Naive thymus-derived CD8-positive, alpha-beta T cell (primary cell): ENCODE measurements around the gene OR2B6. TPM values are rescaled to one million over a fixed set of nuclear protein-coding genes. Genes with fewer than 3 reads are reported as not detected.

ENCODE experiments used
- ATAC-seq, 2 donors: fragments of 150-1000 bp; cut with Tn5 transposase in 1 of 2; sonication (Bioruptor Pico), chemical (Tn5 transposase) in 1 of 2; 1 replicate in 1 of 2; 2 replicates in 1 of 2; pipeline ENCODE4 v1.10.0; 2021; ENCODE audit warnings: mild to moderate bottlenecking in 2 of 2, moderate library complexity in 2 of 2
- POLR2A ChIA-PET: fragments of 350-600 bp; sonication (Branson Sonifier 250); formaldehyde crosslinking; loops from one replicate; lab custom pipeline; 2021; ENCODE audit warnings: antibody characterized with exemption; lab: Charles Lee
- DNase-seq, 10 donors: peaks; one replicate each; pipeline versions ENCODE4 v3.0.0 to v3.0.0-alpha.2; 2020 to 2022
- H3K27ac Mint-ChIP-seq, 10 donors: one replicate each; pipeline ENCODE4 v1.8.0; 2020 to 2022; ENCODE audit warnings: mild to moderate bottlenecking in 10 of 10, mixed read lengths in 10 of 10, moderate library complexity in 4 of 10, inconsistent platforms in 1 of 10
- H3K27me3 Mint-ChIP-seq, 5 donors: one replicate each; pipeline ENCODE4 v1.8.0; 2021 to 2022; ENCODE audit warnings: mixed read lengths in 5 of 5
- H3K36me3 Mint-ChIP-seq, 3 donors: one replicate each; pipeline ENCODE4 v1.8.0; 2020 to 2022; ENCODE audit warnings: mixed read lengths in 3 of 3, mild to moderate bottlenecking in 2 of 3, inconsistent platforms in 1 of 3
- H3K4me1 Mint-ChIP-seq, 4 donors: one replicate each; pipeline ENCODE4 v1.8.0; 2021 to 2022; ENCODE audit warnings: mixed read lengths in 4 of 4
- H3K4me3 Mint-ChIP-seq, 10 donors: one replicate each; pipeline ENCODE4 v1.8.0; 2020 to 2022; ENCODE audit warnings: mild to moderate bottlenecking in 10 of 10, mixed read lengths in 10 of 10, moderate library complexity in 6 of 10, inconsistent platforms in 1 of 10
- H3K9me3 Mint-ChIP-seq, 9 donors: one replicate each; pipeline ENCODE4 v1.8.0; 2020 to 2022; ENCODE audit warnings: mixed read lengths in 9 of 9, mild to moderate bottlenecking in 3 of 9, inconsistent platforms in 1 of 9, moderate library complexity in 1 of 9
- polyA plus RNA-seq, 3 donors: library from polyadenylated mRNA; unstranded; fragments of 300-500 nt; fragmentation: Illumina TruSeq; gene quantifications; one replicate each; pipeline ENCODE4 v1.2.3, GENCODE V29; 2021
- total RNA-seq, 8 experiments: library from RNA in 2 of 8; stranded (reverse) in 2 of 8; gene quantifications; one replicate each; pipeline ENCODE4 v1.2.3 and lab custom pipeline; 2021 to 2026

Gene OR2B6
- total and polyA plus RNA-seq, 5 experiments from 2014 or later = not detected

DNA sequence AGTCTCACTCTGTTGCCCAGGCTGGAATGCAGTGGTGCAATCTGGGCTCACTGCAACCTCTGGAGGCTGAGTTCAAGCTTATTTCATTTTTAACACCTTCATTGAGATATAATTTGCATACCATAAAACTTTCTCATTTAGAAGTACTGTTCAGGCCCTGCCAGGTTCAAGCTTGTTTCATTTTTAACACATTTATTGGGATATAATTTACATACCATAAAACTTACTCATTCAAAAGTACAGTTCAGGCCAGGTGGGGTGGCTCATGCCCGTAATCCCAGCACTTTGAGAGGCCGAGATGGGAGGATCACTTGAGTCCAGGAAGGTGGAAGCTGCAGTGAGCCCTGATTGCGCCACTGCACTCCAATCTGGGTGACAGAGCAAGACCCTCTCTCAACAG is 5.5 kb downstream of the OR2B6 start:
- H3K9me3 Mint-ChIP-seq = peaks cover 0 to 2% (median 0%) of the 10 kb centered on the region in 9 donors
- H3K36me3 Mint-ChIP-seq = peaks cover 0 to 10% (median 9%) of the 10 kb centered on the region in 3 donors
- H3K4me1 Mint-ChIP-seq = no peaks in the 10 kb centered on the region
- POLR2A ChIA-PET = no interaction called here
- no peak for DNase-seq
- H3K27ac Mint-ChIP-seq = no peak overlapping the region
- no peak overlapping the region for H3K4me3 Mint-ChIP-seq
- H3K27me3 Mint-ChIP-seq = peaks cover 3 to 47% (median 24%) of the 10 kb centered on the region in 5 donors
- ATAC-seq = no peak

DNA sequence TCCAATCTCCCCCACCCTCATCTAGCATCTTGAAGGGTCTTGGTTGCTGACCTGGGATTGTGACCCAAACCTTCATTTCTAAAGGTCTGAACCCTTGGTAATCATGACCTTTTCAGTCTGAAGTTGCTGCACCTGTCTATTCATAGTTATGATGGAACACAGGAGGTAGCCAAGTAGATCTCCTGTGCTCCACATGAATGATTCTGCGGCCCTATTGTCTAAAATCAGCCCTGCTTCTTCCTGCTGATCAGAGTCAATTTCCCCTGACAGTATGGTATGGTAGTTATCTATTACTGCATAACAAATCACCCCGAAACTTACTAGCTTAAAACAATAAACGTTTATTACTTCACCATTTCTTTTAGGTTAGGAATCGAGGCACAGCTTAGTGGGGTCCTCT is 9.0 kb downstream of the OR2B6 start:
- ATAC-seq (no peak), DNase-seq (no peak)
- peaks cover 0 to 24% (median 11%) of the 10 kb centered on the region in 3 donors for H3K36me3 Mint-ChIP-seq
- peaks cover 15 to 61% (median 31%) of the 10 kb centered on the region in 5 donors for H3K27me3 Mint-ChIP-seq
- peak overlapping the region in 2 of 10 donors; percentile 4 to 49 for H3K27ac Mint-ChIP-seq
- POLR2A ChIA-PET = no interaction called here
- no peak overlapping the region for H3K4me3 Mint-ChIP-seq
- no peaks in the 10 kb centered on the region for H3K4me1 Mint-ChIP-seq
- H3K9me3 Mint-ChIP-seq = peaks cover 0 to 15% (median 7%) of the 10 kb centered on the region in 9 donors

DNA sequence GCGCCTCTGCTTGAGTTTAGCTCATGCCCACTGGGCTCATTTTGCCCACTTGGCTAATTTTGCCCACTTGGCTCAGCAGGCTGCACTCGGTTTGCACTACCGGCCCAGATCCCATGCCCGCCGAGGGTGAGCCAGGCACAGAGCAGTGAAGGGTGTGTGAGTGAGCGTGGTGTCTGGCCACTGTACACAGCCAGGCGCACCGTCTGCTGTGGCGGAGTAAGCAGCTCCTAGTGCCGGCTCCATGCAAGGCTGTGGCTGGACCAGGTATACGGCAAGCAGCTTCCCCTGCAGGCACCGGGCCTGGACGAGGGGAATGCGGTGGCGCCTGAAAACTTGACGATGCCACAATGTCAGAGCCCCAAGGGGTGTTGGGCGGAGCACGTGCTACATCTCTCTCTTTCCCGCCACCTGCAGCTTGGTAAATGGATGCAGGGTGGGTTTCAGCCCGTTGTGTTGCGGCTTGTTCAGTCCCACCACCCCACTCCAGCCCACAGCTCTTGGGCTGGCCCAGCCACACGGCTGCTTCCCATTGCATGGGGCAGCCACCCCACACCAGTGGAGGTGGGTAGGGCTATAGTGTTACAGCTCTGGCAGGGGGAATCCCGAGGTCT is 9.9 kb downstream of the OR2B6 start:
- H3K9me3 Mint-ChIP-seq = peaks cover 0 to 15% (median 7%) of the 10 kb centered on the region in 9 donors
- H3K36me3 Mint-ChIP-seq = peaks cover 0 to 24% (median 11%) of the 10 kb centered on the region in 3 donors
- no peak overlapping the region for H3K4me3 Mint-ChIP-seq
- peaks cover 15 to 70% (median 33%) of the 10 kb centered on the region in 5 donors for H3K27me3 Mint-ChIP-seq
- H3K4me1 Mint-ChIP-seq = no peaks in the 10 kb centered on the region
- no peak overlapping the region for H3K27ac Mint-ChIP-seq
- DNase-seq (no peak), ATAC-seq (no peak)
- POLR2A ChIA-PET = no interaction called here

DNA sequence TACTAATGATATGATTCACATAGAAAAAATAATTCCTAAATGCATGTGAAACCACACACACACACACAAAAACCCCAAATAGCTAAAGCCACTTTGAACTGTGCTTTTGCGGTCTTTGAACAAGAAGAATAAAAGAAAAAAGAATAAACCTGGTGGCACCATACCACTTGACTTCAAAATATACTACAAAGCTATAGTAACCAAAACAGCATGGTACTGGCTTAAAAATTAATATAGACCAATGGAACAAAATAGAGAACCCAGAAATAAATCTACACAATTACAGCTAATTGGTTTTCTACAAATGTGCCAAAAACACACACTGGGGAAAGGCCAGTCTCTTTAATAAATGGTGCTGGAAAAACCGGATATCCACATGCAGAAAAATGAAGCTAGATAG is 13.4 kb downstream of the OR2B6 start:
- no peak overlapping the region for H3K27ac Mint-ChIP-seq
- no peak for DNase-seq
- no peaks in the 10 kb centered on the region for H3K4me1 Mint-ChIP-seq
- H3K36me3 Mint-ChIP-seq = peaks cover 0 to 24% (median 5%) of the 10 kb centered on the region in 3 donors
- peaks cover 17 to 69% (median 25%) of the 10 kb centered on the region in 5 donors for H3K27me3 Mint-ChIP-seq
- POLR2A ChIA-PET = no interaction called here
- no peak overlapping the region for H3K4me3 Mint-ChIP-seq
- no peak for ATAC-seq
- peaks cover 0 to 15% (median 7%) of the 10 kb centered on the region in 9 donors for H3K9me3 Mint-ChIP-seq

DNA sequence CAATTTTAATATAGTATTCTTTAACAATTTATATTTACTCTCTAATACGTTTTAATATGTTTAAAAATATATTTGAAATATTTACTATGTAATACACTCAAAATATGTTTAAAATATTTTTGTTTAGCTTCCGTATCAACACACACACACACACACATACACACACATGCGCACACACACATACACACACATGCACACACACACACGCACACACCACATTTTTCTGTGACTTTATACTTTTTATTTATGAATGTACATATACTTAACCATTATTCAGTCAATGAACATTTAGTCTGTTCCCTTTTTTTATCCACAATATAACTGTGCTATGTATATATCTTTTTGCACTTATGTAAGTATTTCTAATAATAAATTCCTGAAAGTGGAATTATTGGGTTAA is 15.7 kb downstream of the OR2B6 start:
- H3K4me1 Mint-ChIP-seq = no peaks in the 10 kb centered on the region
- no peak overlapping the region for H3K27ac Mint-ChIP-seq
- ATAC-seq = no peak
- DNase-seq = no peak
- POLR2A ChIA-PET = no interaction called here
- H3K27me3 Mint-ChIP-seq = peaks cover 17 to 70% (median 21%) of the 10 kb centered on the region in 5 donors
- peaks cover 0 to 14% (median 2%) of the 10 kb centered on the region in 3 donors for H3K36me3 Mint-ChIP-seq
- peaks cover 0 to 15% (median 7%) of the 10 kb centered on the region in 9 donors for H3K9me3 Mint-ChIP-seq
- H3K4me3 Mint-ChIP-seq = no peak overlapping the region

DNA sequence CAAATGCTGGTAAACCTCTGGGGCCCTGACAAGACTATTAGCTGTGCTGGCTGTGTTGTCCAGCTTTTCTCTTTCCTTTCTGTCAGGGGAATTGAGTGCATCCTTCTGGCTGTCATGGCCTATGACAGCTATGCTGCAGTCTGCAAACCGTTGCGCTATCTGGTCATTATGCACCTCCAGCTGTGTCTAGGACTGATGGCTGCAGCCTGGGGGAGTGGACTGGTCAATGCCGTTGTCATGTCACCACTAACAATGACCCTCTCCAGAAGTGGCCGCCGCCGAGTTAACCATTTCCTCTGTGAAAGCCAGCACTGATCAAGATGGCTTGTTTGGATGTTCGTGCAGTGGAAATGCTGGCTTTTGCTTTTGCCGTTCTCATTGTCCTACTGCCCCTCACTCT is 20.3 kb downstream of the OR2B6 start:
- POLR2A ChIA-PET = no interaction called here
- Mint-ChIP-seq H3K27me3 (peaks cover 0 to 56% (median 14%) of the 10 kb centered on the region in 5 donors), H3K9me3 (no peaks in the 10 kb centered on the region), H3K36me3 (no peaks in the 10 kb centered on the region), H3K4me3 (no peak overlapping the region), H3K4me1 (no peaks in the 10 kb centered on the region), H3K27ac (no peak overlapping the region)
- ATAC-seq (no peak), DNase-seq (no peak)

DNA sequence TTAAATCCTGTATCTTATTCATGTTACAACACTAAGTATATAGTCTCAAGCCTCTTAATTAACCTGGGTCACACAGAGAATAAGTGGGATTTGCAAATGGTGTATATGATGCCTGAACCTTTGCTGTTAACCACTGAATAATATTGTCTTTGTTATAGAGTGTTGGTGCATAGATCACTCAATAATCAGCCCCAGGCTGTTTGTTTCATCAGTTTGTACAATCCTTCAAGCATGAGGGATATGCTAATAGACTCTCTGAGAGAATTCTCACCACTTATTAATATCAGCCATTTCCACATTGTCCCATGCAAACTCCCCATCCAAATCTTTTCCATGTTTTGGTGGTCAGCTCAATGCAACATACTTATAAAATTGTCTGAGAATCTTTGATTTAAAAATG is 21.7 kb downstream of the OR2B6 start:
- Mint-ChIP-seq H3K27ac (no peak overlapping the region), H3K27me3 (peaks cover 0 to 60% (median 14%) of the 10 kb centered on the region in 5 donors)
- DNase-seq = no peak

DNA sequence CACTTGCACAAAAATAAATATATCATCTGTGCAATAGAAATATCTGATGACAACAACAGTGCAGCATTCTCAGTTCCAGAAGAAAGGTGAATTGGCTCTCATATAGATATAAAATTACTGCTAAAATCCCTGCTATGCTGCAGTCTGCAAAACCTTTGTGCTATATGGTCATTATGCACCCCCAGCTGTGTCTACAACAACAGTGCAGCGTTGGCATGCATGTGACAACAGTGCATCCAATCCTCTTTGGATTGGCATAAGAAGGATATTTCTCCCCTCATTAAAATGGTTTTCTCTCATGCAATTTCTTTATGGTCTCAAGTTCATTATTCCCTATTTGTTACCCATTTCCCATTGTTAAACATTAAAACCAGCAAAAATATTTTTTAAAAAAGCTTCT is 23.1 kb downstream of the OR2B6 start:
- no peak overlapping the region for H3K4me3 Mint-ChIP-seq
- H3K27me3 Mint-ChIP-seq = peaks cover 3 to 67% (median 18%) of the 10 kb centered on the region in 5 donors
- no peak for ATAC-seq
- no peak overlapping the region for H3K27ac Mint-ChIP-seq
- H3K4me1 Mint-ChIP-seq = no peaks in the 10 kb centered on the region
- H3K9me3 Mint-ChIP-seq = no peaks in the 10 kb centered on the region
- DNase-seq = no peak
- POLR2A ChIA-PET = no interaction called here
- H3K36me3 Mint-ChIP-seq = no peaks in the 10 kb centered on the region

More for the DNA sequence above, 21.7 kb downstream of the OR2B6 start:
- POLR2A ChIA-PET = no interaction called here
- no peak for ATAC-seq
- no peaks in the 10 kb centered on the region for H3K4me1 Mint-ChIP-seq
- no peak overlapping the region for H3K4me3 Mint-ChIP-seq
- no peaks in the 10 kb centered on the region for H3K9me3 Mint-ChIP-seq
- no peaks in the 10 kb centered on the region for H3K36me3 Mint-ChIP-seq

DNA sequence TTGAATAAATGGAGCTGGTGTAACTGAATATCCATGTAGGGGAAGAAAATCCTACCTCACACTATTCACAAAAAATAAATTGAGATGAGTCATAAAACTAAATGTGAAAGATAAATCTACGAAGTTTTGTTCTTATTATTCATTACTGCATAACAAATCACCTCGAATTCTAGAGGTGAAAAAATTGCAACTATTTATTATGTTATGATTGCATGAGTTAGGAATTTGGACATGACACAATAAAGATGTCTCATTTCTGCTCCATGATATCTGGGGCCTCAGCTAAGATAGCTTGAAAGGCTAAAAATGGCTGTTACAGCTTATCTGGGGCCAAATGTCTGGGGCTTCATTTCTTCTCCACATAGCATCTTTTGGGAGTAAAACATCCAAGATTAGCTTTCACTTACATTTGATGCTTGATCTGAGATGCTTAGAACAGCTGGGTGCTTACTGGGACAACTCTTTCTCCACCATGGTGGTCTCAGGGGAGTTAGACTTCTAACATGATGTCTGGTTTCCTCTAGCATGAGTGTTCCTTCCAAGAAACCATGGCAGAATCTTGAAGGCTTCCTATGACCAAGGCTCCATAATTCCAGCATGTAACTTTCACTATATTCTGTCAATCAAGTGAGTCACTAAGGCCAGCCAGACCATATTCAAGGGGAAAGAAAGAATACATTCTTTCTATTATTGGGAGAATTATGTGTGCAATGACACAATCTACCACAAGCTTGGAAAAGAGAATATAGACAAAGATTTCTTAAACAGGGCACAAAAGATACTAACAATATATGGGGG is 30.1 kb downstream of the OR2B6 start:
- H3K36me3 Mint-ChIP-seq = no peaks in the 10 kb centered on the region
- H3K27me3 Mint-ChIP-seq = peaks cover 16 to 53% (median 32%) of the 10 kb centered on the region in 5 donors

DNA sequence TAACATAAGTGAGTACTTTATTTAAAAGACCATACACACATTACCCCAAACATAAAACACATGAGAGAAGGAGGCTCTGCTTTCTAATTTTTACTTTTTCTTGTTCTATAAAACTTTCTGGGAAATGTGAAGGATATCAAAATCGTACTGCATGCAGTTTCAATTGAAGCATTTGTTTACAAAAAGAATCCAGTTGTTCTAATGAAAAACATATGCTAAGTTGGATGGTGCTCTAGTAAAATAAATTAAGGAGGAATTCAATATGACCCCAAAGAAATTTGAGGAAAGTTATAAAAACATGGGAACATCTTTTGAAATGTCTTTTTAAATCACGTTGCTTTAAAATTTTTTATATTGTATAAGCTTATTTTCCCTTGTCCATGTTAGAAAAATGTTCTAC is 37.6 kb downstream of the OR2B6 start:
- no peaks in the 10 kb centered on the region for H3K36me3 Mint-ChIP-seq
- peaks cover 23 to 72% (median 36%) of the 10 kb centered on the region in 5 donors for H3K27me3 Mint-ChIP-seq
- POLR2A ChIA-PET = no interaction called here
- H3K4me3 Mint-ChIP-seq = no peak overlapping the region
- H3K9me3 Mint-ChIP-seq = no peaks in the 10 kb centered on the region
- no peak overlapping the region for H3K27ac Mint-ChIP-seq
- no peaks in the 10 kb centered on the region for H3K4me1 Mint-ChIP-seq
- DNase-seq = no peak
- no peak for ATAC-seq

More for the DNA sequence above, 30.1 kb downstream of the OR2B6 start:
- Mint-ChIP-seq H3K9me3 (no peaks in the 10 kb centered on the region), H3K4me3 (no peak overlapping the region), H3K4me1 (no peaks in the 10 kb centered on the region), H3K27ac (no peak overlapping the region)
- ATAC-seq (no peak), DNase-seq (no peak)
- POLR2A ChIA-PET = no interaction called here

DNA sequence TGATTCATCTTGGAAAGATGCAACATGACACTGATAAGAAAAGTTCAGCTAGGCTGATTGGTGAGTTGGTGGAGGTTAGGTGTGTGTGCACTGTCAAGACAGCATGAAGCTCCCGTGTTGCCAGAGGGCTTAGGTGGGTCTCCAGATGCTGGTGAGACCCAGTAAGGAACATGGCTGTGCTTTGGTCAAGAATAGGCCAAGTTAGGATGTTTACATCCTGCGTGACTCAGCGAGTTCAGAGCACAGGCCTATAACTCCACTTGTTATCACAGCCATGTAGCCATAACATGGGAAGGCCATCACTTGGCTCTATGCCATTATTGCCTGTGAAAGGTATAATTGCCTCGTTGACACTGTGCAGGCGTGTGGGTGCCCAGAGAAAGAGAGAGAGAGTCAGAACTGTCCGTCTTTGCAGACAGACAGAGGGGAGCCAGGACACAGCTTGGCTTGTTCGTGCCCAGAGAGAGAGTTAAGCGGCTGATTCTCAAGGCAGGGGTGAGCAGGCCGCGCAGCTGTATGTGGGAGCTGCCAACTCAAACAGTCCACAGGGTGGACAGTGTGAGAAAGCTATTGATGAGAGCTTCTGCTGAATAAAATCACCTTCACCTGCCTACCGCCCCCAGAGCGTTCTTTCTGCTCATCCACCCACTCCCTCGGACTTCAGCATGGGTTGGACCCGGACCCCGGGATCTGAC is 43.5 kb downstream of the OR2B6 start:
- Mint-ChIP-seq H3K36me3 (no peaks in the 10 kb centered on the region), H3K9me3 (no peaks in the 10 kb centered on the region), H3K27ac (peak overlapping the region in 1 of 10 donors; percentile 69), H3K4me1 (peaks cover 0 to 3% (median 0%) of the 10 kb centered on the region in 4 donors), H3K4me3 (no peak overlapping the region), H3K27me3 (peaks cover 14 to 55% (median 41%) of the 10 kb centered on the region in 5 donors)
- ATAC-seq = no peak
- no peak for DNase-seq
- POLR2A ChIA-PET = interaction anchor here (0.6 kb wide), 1 partner anchor 51 kb away, joined by 5 read pairs; no protein-coding TSS in a partner anchor

DNA sequence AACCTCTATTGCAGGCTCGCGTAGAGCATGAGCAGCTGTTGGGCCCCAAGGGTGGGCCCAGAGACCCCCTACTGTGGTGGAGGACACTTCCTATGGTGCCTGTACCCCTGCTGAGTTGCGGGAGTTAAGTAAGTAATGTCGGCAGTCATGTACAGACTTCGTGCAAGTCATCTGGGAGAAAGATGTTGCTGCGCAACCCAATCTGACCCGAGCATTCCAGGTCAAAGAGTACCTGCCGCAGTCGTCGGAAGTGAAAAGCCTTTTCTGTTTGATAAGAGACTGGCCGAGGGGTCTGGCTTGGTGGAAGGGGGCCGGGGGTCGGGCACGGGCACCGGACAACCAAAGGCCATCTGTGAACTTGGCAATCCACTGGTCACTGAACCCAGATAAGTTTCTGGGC is 44.3 kb downstream of the OR2B6 start:
- H3K4me1 Mint-ChIP-seq = peaks cover 0 to 3% (median 0%) of the 10 kb centered on the region in 4 donors
- no peaks in the 10 kb centered on the region for H3K9me3 Mint-ChIP-seq
- ATAC-seq (no peak), DNase-seq (no peak)
- H3K27ac Mint-ChIP-seq = no peak overlapping the region
- POLR2A ChIA-PET = no interaction called here
- no peak overlapping the region for H3K4me3 Mint-ChIP-seq
- peaks cover 13 to 52% (median 41%) of the 10 kb centered on the region in 5 donors for H3K27me3 Mint-ChIP-seq
- no peaks in the 10 kb centered on the region for H3K36me3 Mint-ChIP-seq

DNA sequence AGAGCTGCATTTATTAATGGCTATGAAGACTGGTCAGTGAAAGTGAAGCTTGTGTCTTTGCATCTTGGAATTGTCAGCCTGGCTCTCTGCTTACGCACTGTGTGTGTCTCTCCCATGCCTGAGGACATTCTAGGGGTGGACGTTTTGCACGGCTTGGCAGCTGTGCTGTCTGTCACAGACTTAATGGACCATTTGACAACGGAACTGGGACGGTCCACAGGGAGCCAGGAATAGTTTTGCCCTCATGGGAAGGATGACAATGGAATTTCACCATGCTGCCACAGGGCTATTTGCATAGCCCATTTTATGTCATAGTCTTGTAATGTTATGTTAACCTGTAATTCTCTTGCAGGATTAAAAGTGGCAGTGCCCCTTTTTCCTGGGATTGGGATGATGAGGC is 44.7 kb downstream of the OR2B6 start:
- peak overlapping the region in 1 of 10 donors; percentile 4 for H3K27ac Mint-ChIP-seq
- no peak overlapping the region for H3K4me3 Mint-ChIP-seq
- H3K4me1 Mint-ChIP-seq = peaks cover 0 to 3% (median 0%) of the 10 kb centered on the region in 4 donors
- H3K36me3 Mint-ChIP-seq = no peaks in the 10 kb centered on the region
- POLR2A ChIA-PET = no interaction called here
- no peak for DNase-seq
- H3K27me3 Mint-ChIP-seq = peaks cover 11 to 52% (median 38%) of the 10 kb centered on the region in 5 donors
- no peak for ATAC-seq
- H3K9me3 Mint-ChIP-seq = no peaks in the 10 kb centered on the region
